MG63 (cell line): Measurements from ENCODE around the gene KRTAP20-1. TPM values are rescaled to one million over a fixed set of nuclear protein-coding genes. Genes with fewer than 3 reads are reported as not detected.

Experiments used
- DNase-seq: peaks from one replicate; pipeline ENCODE4 v3.0.0-alpha.2; 2020
- H3K27me3 ChIP-seq: fragments of 250-450 bp; sonication (Bioruptor Pico); 2 replicates; pipeline ENCODE4 v1.5.1; 2020; ENCODE audit warnings: mild to moderate bottlenecking, moderate library complexity
- H3K36me3 ChIP-seq: fragments of 250-450 bp; sonication (Bioruptor Pico); 2 replicates; pipeline ENCODE4 v1.5.1; 2020; ENCODE audit warnings: mild to moderate bottlenecking, moderate library complexity
- H3K4me3 ChIP-seq: fragments of 250-450 bp; sonication (Bioruptor Pico); 2 replicates; pipeline ENCODE4 v1.5.1; 2020; ENCODE audit warnings: mild to moderate bottlenecking, moderate library complexity
- H3K9me3 ChIP-seq: fragments of 250-450 bp; sonication (Bioruptor Pico); 2 replicates; pipeline ENCODE4 v1.5.1; 2020; ENCODE audit warnings: mild to moderate bottlenecking, moderate library complexity
- total RNA-seq: library from RNA; depleted of rRNA; stranded (reverse); fragments of >200 nt; shearing (Covaris generic); gene quantifications from 2 replicates; pipeline ENCODE4 v1.2.3, GENCODE V29; 2014; ENCODE audit warnings: low replicate concordance; rRNA removed

KRTAP20-1 gene
- total RNA-seq, 1 experiment from 2014 or later = not detected

DNA sequence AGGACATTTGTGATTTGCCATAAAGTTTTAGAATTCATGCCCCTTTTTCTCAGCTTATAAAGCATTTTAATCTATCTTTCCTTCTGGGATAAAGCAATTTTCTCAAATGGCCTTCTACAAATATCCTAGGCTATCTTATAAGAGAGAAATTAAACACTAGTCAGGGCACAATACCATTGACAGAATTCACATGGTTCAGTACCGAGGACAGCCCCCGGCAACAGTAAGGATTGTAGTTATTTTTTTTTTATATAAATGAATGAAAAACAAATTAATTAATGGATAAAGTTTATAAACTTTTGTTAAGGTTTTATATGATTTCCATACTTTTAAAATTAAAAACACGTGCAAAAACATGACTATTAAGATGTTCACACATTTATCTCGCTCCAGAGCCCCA is 11.9 kb downstream of the KRTAP20-1 start:
- DNase-seq = no peak
- no peak overlapping the region for H3K4me3 ChIP-seq
- H3K9me3 ChIP-seq = no peaks in the 10 kb centered on the region
- H3K36me3 ChIP-seq = no peaks in the 10 kb centered on the region
- H3K27me3 ChIP-seq = no peaks in the 10 kb centered on the region

DNA sequence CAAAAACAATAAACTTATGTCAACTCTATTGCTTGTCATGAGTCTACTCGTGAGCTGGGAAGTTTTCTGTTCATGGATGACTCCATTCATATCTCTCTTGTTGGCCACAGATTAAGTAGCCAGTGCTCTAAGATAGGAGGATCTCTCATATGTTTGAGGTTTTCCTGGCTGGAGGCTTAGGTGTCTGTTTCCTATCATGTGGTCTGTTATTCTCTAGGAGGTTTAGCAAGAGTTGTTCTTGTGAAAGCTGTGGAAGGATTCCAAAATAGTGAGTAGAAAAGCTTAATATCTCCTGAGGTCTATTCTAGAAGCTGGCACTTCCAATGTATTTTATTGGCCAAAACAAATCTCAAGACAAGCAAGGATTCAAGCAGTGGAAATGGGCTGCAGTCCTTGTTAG is 13.0 kb downstream of the KRTAP20-1 start:
- H3K4me3 ChIP-seq = no peak overlapping the region
- H3K27me3 ChIP-seq = no peaks in the 10 kb centered on the region
- no peaks in the 10 kb centered on the region for H3K9me3 ChIP-seq
- no peaks in the 10 kb centered on the region for H3K36me3 ChIP-seq
- no peak for DNase-seq

DNA sequence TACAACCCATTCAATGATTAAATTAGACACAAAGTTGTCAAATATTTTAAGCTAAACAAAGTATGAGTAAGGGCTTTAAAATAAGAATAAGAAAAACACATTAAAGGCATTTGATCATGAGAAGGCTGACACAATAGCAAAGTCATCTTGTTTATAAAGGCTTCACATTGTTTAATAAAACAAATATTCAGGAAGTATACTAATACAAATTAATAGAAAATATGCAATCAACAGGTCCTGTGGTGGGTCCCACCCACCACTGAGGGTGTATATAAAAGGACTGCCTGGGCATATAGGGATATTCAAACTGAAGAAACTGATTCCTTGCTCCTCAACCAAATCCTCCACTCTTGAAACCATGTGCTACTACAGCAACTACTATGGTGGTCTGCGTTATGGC is 18.7 kb downstream of the KRTAP20-1 start, which contains the start of gene KRTAP20-2:
Gene KRTAP20-2 (plus strand): TSS at position 301 of the 400 bp plus-strand sequence. CDS start 58 bp downstream, at position 359.
- no peak for DNase-seq
- H3K4me3 ChIP-seq = no peak within 1 kb of the TSS
- H3K36me3 ChIP-seq = no peaks in the 10 kb centered on the region
- no peaks in the 10 kb centered on the region for H3K27me3 ChIP-seq
- H3K9me3 ChIP-seq = no peaks in the 10 kb centered on the region

- Histone ChIP-seq H3K36me3 (no peaks in the 10 kb centered on the region), H3K4me3 (no peak overlapping the region), H3K27me3 (no peaks in the 10 kb centered on the region), H3K9me3 (no peaks in the 10 kb centered on the region)
- DNase-seq = no peak
These were observed 22.5 kb downstream of the KRTAP20-1 start for GRCh38 chr21:30638686-30639085.

DNA sequence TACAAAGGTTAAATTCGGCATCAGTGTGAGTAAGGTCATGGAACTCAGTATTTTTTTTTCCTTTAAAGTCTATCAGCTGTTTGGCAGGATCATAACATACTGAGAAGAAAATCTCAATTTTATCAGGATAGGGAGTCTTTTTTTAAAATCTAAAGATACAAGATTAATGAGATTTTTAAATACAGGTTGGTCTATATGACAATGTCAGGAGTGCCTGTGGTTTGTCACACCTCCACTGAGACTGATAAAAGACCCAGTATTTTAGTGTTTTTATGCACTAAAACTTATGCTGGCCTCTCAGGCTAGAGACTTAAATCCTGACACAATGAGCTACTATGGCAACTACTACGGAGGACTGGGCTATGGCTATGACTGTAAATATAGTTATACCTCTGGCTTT is 26.3 kb downstream of the KRTAP20-1 start, which contains the start of gene KRTAP20-3:
Gene KRTAP20-3 (plus strand): TSS at position 301 of the 400 bp plus-strand sequence.
- H3K27me3 ChIP-seq = no peaks in the 10 kb centered on the region
- no peaks in the 10 kb centered on the region for H3K9me3 ChIP-seq
- H3K4me3 ChIP-seq = no peak within 1 kb of the TSS

DNA sequence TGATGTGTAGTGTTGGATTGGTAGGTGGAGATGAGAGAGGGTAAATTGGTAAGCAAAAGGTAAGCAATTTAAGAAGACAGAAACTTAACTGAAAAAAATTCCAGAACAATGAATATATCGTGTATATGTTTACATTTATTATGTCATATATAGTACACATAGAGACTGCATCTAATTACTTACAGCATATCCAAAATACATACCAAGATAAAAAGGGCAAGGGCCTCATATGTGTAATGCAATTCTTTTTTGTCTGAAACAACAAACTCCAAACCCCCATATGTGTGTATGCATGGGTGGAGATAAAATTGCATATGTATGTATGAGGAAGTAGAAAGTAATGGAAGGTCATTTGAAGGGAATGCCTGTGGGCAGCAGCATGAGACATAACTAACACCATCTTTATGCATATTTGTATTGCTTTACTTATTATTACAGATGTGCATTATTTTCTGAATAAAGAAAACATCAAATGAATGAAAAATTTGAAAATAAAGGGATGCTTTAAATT is 30.7 kb downstream of the KRTAP20-1 start:
- Histone ChIP-seq H3K27me3 (no peaks in the 10 kb centered on the region), H3K36me3 (no peaks in the 10 kb centered on the region), H3K9me3 (no peaks in the 10 kb centered on the region), H3K4me3 (no peak overlapping the region)
- DNase-seq = no peak

More for the DNA sequence above, 26.3 kb downstream of the KRTAP20-1 start, which contains the start of gene KRTAP20-3:
- no peaks in the 10 kb centered on the region for H3K36me3 ChIP-seq
- no peak for DNase-seq

GRCh38 chr21:30652891-30653290 is 36.7 kb downstream of the KRTAP20-1 start:
- H3K36me3 ChIP-seq = no peaks in the 10 kb centered on the region
- H3K4me3 ChIP-seq = no peak overlapping the region
- no peak for DNase-seq
- no peaks in the 10 kb centered on the region for H3K27me3 ChIP-seq
- no peaks in the 10 kb centered on the region for H3K9me3 ChIP-seq

Other genes with a start within 250 kb of the KRTAP20-1 start
- gene KRTAP13-2, start 244.2 kb upstream of the KRTAP20-1 start, total RNA-seq = not detected in 2 replicates
- not detected in 2 replicates for gene KRTAP13-1, start 220.4 kb upstream of the KRTAP20-1 start, total RNA-seq
- not detected in 2 replicates for gene KRTAP13-3, start 190.5 kb upstream of the KRTAP20-1 start, total RNA-seq
- gene KRTAP13-4, start 186.2 kb upstream of the KRTAP20-1 start, total RNA-seq = not detected in 2 replicates
- not detected in 2 replicates for gene KRTAP15-1, start 176.2 kb upstream of the KRTAP20-1 start, total RNA-seq
- not detected in 2 replicates for gene KRTAP19-1, start 136.1 kb upstream of the KRTAP20-1 start, total RNA-seq
- gene KRTAP19-2, start 129.0 kb upstream of the KRTAP20-1 start, total RNA-seq = not detected in 2 replicates
- gene KRTAP19-3, start 124.4 kb upstream of the KRTAP20-1 start, total RNA-seq = not detected in 2 replicates
- gene KRTAP19-4, start 119.3 kb upstream of the KRTAP20-1 start, total RNA-seq = not detected in 2 replicates
- not detected in 2 replicates for gene KRTAP19-5, start 114.3 kb upstream of the KRTAP20-1 start, total RNA-seq
- not detected in 2 replicates for gene KRTAP19-6, start 74.6 kb upstream of the KRTAP20-1 start, total RNA-seq
- not detected in 2 replicates for gene KRTAP19-7, start 55.1 kb upstream of the KRTAP20-1 start, total RNA-seq
- gene KRTAP22-2, start 26.0 kb upstream of the KRTAP20-1 start, total RNA-seq = not detected in 2 replicates
- not detected in 2 replicates for gene KRTAP6-3, start 24.0 kb upstream of the KRTAP20-1 start, total RNA-seq
- not detected in 2 replicates for gene KRTAP6-2, start 17.5 kb upstream of the KRTAP20-1 start, total RNA-seq
- gene KRTAP22-1, start 15.3 kb upstream of the KRTAP20-1 start, total RNA-seq = not detected in 2 replicates
- gene KRTAP6-1, start 2.5 kb upstream of the KRTAP20-1 start, total RNA-seq = not detected in 2 replicates
- not detected in 2 replicates for gene KRTAP20-4, start 4.2 kb downstream of the KRTAP20-1 start, total RNA-seq
- gene KRTAP20-2, start 18.8 kb downstream of the KRTAP20-1 start, total RNA-seq = not detected in 2 replicates
- not detected in 2 replicates for gene KRTAP20-3, start 26.4 kb downstream of the KRTAP20-1 start, total RNA-seq
- not detected in 2 replicates for gene KRTAP21-3, start 102.4 kb downstream of the KRTAP20-1 start, total RNA-seq
- gene KRTAP21-2, start 130.8 kb downstream of the KRTAP20-1 start, total RNA-seq = not detected in 2 replicates
- not detected in 2 replicates for gene KRTAP21-1, start 139.0 kb downstream of the KRTAP20-1 start, total RNA-seq
- not detected in 2 replicates for gene KRTAP8-1, start 196.8 kb downstream of the KRTAP20-1 start, total RNA-seq
- not detected in 2 replicates for gene KRTAP7-1, start 213.3 kb downstream of the KRTAP20-1 start, total RNA-seq